ENCODE results near the gene MRM2. TPM values are rescaled to one million over a fixed set of nuclear protein-coding genes. Genes with fewer than 3 reads are reported as not detected.

MRM2 gene
- total RNA-seq, 6 experiments from 2014 or later: 9.5 to 14.6 (median 11.5) TPM

DNA sequence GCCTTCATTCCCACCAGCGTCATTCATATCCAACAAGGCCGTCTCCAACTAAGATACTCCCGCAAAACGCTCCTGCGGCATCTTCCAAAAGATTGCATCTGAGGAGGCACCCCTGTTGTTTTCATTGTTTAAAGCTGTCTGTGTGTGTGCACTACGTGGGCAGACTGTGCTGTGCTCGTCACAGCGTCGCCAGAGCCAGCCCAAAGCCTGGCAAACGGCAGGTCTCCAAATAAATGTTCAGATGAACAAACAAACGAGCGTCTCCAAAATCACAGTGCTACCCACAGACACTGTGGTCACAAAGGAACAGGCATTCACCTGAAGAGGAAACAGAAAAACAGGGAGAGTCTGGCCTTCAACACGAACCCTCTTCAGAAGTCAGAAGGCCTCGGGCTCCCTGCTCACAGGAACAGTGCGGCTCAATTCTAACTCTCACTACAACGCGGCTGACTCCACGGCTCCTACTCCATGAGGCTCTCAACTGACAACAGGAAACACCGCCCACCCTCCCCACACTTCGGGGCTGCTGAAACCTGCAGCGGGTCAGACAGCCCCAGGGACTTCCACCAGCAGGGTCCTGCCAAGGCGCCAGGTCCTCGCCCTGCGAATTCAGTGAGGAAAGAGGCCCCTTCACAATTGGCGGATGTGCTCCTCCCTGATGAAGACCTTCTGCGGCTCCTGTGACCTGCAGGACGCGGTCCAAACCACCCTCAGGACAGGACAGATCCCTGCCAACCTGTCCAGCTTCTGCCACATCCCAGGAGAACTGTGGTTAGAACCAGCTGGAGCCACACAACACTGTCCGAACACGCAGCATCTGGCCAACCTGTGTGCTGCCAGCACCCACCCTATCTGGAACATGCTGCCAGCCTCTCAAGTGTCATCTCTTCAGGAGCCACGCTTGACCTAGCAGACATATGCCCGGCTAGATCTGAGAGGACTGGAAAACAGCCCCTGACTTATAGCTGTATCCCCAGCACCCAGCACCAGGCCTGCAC is 45.3 kb downstream of the MRM2 start:
- Histone ChIP-seq H3K27me3 (no peaks in the 10 kb centered on the region), H3K27ac (no peak overlapping the region), H3K9me3 (no peaks in the 10 kb centered on the region), H3K4me3 (no peak overlapping the region), H3K36me3 (no peaks in the 10 kb centered on the region), H3K4me1 (no peaks in the 10 kb centered on the region)
- TF ChIP-seq POLR2A (IDR thresholded peaks at IDR 0.05): no peak
- TF ChIP-seq, protein P1, sequence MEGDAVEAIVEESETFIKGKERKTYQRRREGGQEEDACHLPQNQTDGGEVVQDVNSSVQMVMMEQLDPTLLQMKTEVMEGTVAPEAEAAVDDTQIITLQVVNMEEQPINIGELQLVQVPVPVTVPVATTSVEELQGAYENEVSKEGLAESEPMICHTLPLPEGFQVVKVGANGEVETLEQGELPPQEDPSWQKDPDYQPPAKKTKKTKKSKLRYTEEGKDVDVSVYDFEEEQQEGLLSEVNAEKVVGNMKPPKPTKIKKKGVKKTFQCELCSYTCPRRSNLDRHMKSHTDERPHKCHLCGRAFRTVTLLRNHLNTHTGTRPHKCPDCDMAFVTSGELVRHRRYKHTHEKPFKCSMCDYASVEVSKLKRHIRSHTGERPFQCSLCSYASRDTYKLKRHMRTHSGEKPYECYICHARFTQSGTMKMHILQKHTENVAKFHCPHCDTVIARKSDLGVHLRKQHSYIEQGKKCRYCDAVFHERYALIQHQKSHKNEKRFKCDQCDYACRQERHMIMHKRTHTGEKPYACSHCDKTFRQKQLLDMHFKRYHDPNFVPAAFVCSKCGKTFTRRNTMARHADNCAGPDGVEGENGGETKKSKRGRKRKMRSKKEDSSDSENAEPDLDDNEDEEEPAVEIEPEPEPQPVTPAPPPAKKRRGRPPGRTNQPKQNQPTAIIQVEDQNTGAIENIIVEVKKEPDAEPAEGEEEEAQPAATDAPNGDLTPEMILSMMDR (IDR thresholded peaks at IDR 0.05): no peak
- intact Hi-C loops (cut with DNase I): no loop called here
- WGBS (ENCODE audit: insufficient coverage, low coverage, low lambda C conversion rate, missing lambda C conversion rate): 94% methylated on average over 13 of the region's 32 CpGs
- no peak for ATAC-seq
- peak in 1 of 3 donors; percentile 26 for DNase-seq

DNA sequence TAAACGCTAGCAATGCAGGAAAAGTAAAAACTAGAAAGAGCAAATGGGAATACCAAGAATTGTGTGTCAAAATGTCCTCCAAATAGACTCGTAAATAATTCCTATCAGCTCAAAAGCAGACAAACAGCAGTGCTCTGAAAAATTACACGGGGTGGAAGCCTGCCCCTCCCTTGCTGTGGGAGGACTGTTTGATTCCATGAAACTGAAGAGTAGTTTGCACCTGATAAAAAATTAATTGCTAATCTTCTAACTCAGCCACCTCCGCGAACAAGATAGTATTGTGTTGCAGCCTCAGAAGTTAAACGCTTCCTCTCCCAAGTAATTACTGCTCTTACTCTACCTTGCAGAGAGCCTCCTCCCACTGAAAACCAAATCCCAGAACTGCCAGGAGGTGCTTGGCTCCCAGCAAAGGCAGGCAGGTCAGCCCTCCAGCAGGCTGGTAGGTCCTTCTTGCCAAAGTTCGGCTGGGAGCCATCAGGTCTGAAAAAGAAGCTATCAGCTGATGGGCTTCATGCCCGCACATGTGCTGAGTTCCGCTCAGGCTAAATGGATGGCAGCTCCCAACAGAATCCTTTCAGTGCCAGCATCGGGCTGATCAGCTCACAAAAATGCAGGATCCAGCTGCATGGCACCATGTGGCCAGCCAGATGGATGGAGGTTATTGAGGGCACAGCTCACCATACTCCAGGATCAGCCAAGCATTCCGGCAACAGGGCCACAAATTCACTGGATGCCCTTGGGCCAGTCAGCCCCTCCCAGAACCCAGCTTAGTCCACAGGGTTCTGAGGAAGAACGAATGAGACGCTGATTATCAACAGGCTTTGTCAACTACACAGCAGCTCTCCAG is 46.4 kb downstream of the MRM2 start:
- WGBS (ENCODE audit: insufficient coverage, low coverage, low lambda C conversion rate, missing lambda C conversion rate): 89% methylated on average over 5 of the region's 13 CpGs
- TF ChIP-seq, protein P1 (IDR thresholded peaks at IDR 0.05): no peak
- TF ChIP-seq POLR2A (IDR thresholded peaks at IDR 0.05): no peak
- H3K36me3 ChIP-seq: no peaks in the 10 kb centered on the region
- no peak overlapping the region for H3K27ac ChIP-seq
- H3K4me1 ChIP-seq: no peaks in the 10 kb centered on the region
- ATAC-seq: no peak
- no peaks in the 10 kb centered on the region for H3K9me3 ChIP-seq
- no peak overlapping the region for H3K4me3 ChIP-seq
- no peaks in the 10 kb centered on the region for H3K27me3 ChIP-seq
- intact Hi-C loops (cut with DNase I): no loop called here
- DNase-seq: peak in 1 of 3 donors; percentile 25

DNA sequence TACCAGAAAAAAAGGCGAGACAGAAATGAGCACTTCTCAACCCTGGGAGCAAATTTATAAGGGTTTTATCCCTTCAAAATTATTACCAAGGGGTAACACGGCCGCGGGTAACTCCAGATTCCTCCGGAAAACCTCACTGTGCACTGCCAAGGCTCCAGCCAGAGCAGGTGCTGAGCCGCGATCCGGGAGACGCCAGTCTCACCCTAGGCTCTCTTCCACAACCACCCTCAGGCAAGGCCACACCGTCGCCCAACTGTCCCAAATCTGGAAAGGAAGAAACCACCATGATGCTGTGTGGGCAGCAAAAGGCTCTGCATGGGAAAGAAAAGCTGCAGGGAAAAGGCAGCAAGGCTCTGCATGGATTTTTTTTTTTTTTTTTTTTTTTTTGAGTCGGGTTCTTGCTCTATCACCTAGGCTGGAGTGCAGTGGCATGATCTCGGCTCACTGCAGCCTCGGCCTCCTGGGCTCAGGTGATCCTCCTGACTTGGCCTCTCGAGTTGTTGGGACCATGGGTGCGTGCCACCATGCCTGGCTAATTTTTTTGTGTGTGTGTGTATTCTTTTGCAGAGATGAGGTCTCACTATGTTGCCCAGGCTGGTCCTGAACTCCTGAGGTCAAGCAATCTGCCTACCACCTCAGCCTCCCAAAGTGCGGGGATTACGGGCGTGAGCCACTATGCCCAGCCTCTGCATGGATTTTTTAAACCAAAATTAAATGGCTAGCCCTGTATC is 48.3 kb downstream of the MRM2 start:
- DNase-seq (peak in 1 of 3 donors; percentile 28), ATAC-seq (no peak)

More for the DNA sequence above, 48.3 kb downstream of the MRM2 start:
- 70% methylated on average over 7 of the region's 19 CpGs for WGBS (ENCODE audit: insufficient coverage, low coverage, low lambda C conversion rate, missing lambda C conversion rate)
- TF ChIP-seq, protein P1 (IDR thresholded peaks at IDR 0.05): no peak
- no peak for TF ChIP-seq POLR2A (IDR thresholded peaks at IDR 0.05)
- no peaks in the 10 kb centered on the region for H3K9me3 ChIP-seq
- H3K4me3 ChIP-seq: no peak overlapping the region
- no peaks in the 10 kb centered on the region for H3K27me3 ChIP-seq
- intact Hi-C loops (cut with DNase I): no loop called here
- no peak overlapping the region for H3K27ac ChIP-seq
- H3K36me3 ChIP-seq: no peaks in the 10 kb centered on the region
- H3K4me1 ChIP-seq: no peaks in the 10 kb centered on the region

Measured in right lobe of liver (tissue), 6 donors.